Left colon (tissue), 2 donors: ENCODE data around the gene ESYT2. TPM values are rescaled to one million over a fixed set of nuclear protein-coding genes. Genes with fewer than 3 reads are reported as not detected.
A peak's percentile ranks its signal among the peaks of the same experiment; 100 is the strongest.
"Not testable (repeated sequence)": the region's sequence is repeated elsewhere in the genome, so short reads cannot be mapped to it uniquely, and the experiment has no call there.

Experiments used
- ATAC-seq: fragments of 200-7000 bp; cut with Tn5 transposase; one replicate; pipeline ENCODE4 v1.9.1; 2020; ENCODE audit warnings: mild to moderate bottlenecking, moderate library complexity
- DNase-seq, 2 donors: peaks; one replicate each; pipeline ENCODE4 v3.0.0-alpha.2; 2020
- intact Hi-C, 2 donors: fragments of 100-400 bp; cut with DNase I in 1 of 2; cut with micrococcal nuclease in 1 of 2; formaldehyde crosslinking; loops; one replicate each; pipeline versions ENCODE4 v1.11.2 to v1.14.0; 2022; cut with DNase I, micrococcal nuclease
- total RNA-seq, 2 donors: library from RNA; stranded (reverse); fragmentation: NEBNext Ultra II Directional; extraction: Animal tissue kit (Norgen Biotek cat#: 25700); gene quantifications; one replicate each; pipeline ENCODE4 v1.2.1, GENCODE V29; 2021
- donor health status: DM: no; HTN: no; CAD: no.
- donor health status: DM: yes; HTN: yes; CAD: no.

The ESYT2 gene
- total RNA-seq, 2 donors from 2014 or later: 68.8 to 86.0 TPM

GRCh38 chr7:158697597-158697996 lies 131.7 kb downstream of the ESYT2 start:
- intact Hi-C loops: loop anchor here (2.0 to 10.0 kb wide), 2 partner anchors 277 to 279 kb away; no protein-coding TSS in a partner anchor
- ATAC-seq, DNase-seq: not testable (repeated sequence)

DNA sequence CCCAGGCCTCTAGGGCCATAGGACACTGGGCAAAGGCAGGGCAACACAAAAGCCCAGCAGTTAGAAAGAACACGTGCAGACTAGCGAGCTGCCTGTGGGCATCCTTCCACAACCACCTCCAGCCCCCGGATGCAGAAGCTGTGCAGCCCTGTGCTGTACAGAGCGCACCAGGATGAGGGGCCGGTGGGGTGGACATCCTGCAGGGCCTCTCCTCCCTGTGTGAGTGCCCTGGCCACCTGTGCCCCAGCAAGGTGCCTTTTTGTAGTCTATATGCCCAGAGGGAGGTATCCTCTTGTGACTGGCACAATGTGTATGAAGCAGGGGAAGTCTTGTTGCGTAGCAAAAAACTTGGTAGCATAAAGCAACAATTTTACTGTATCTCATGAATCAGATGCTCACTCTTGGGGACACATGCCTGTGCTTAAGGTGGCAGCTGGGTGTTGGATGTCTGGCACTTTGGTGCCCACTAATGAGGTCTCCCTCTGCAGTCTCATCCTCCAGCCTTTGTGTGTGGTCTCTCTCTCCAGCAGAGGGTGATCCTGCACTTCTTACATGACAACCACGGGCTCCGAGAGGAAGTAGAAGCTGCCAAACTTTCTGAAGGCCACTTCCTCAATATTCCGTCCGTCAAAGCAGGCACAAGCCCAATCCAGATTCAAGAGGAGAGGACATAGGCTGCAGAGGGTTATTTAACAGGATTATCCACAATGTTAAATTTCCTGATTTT lies 133.4 kb downstream of the ESYT2 start:
- intact Hi-C loops: loop anchor here (2.0 to 10.0 kb wide), 2 partner anchors 279 to 281 kb away; no protein-coding TSS in a partner anchor
- peak; percentile 100 for ATAC-seq
- peak; percentile 51 to 78 for DNase-seq

- intact Hi-C loops: loop anchor here in 1 of 2 donors (10.0 kb wide), 1 partner anchor 280 kb away; no protein-coding TSS in a partner anchor
- no peak for DNase-seq
Observed at GRCh38 chr7:158695056-158695455, 134.3 kb downstream of the ESYT2 start.

DNA sequence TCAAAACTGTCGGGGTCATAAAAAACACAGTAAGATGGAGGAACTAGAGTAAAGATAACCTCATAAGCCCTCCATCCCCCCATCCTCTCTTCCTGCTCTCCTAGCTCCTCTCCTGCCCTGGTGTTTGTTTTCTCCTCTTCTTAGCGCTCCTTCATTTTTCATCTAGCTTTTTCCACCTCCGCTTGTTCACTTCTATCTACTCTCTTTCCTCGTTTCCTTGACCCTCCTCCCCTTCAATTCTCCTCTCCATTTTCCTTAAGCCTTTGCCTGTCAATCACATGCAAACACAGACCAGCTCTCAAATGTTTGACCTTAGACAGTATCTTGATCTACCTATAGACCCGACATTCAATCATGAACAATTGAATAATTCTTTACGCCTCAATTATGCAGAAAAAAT lies 134.7 kb downstream of the ESYT2 start:
- DNase-seq (no peak), ATAC-seq (no peak)
- intact Hi-C loops: loop anchor here in 1 of 2 donors (10.0 kb wide), 1 partner anchor 280 kb away; no protein-coding TSS in a partner anchor

More at GRCh38 chr7:158695056-158695455, 134.3 kb downstream of the ESYT2 start:
- no peak for ATAC-seq

DNA sequence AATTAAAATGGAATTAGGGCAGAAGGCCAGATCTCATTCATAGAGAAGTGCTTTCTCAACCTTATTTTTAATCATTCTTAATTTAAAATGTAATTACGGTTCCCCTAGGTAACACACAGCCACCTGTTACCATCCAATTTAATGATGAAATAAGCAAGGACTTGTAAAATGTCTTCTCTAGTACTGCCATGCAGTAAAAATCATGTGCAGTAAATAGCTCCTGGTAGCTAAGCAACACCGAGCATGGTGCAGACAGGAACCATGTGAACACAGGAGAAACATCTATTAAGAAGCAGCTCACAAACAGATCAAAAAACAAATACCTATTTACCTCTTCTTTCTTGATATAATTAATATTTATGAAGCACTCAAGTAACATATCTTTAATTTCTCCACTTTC lies 139.8 kb downstream of the ESYT2 start:
- no peak for ATAC-seq
- no peak for DNase-seq
- intact Hi-C loops: no loop called here

- intact Hi-C loops: no loop called here
- DNase-seq (no peak), ATAC-seq (no peak)
Observed at GRCh38 chr7:158687406-158687805, 141.9 kb downstream of the ESYT2 start.

DNA sequence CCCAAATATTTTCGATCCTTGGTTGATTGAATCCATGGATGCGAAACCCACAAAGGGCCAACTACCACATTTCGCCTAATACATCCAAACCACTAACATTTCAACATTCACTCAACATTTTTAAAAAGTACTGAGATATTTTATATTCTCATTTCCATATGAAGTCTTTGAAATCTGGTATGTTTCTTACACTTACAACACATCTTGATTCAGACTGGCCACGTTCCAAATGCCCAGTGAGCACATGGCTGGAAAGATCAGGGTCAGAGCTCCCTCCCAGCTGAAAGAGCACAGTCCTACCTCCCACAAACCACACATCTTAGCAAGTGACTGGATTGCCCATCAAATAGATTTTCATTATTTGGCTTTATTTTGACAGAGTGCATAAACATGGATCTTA lies 143.6 kb downstream of the ESYT2 start:
- intact Hi-C loops: no loop called here
- ATAC-seq: no peak
- DNase-seq: no peak

- ATAC-seq (no peak), DNase-seq (no peak)
- intact Hi-C loops: no loop called here
Observed at GRCh38 chr7:158684329-158684728, 145.0 kb downstream of the ESYT2 start.

DNA sequence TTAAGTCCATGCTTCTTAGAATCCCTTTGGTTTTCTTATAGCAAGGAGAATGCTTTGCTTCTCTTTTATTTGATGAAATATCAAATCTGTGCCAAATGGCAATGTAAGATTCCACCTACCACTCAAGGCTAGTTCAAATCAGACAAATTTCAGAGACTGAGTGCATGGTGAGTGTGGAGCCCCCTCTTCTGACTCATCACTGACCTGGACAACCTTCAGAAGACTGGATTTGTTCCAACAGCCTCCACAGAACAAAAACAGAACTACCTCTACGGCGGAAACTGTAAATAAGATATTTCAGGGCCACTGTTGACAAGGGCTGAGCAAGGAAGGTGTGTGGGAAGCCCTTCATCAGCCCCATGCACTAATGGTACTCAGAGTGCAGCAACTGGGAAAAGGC lies 145.8 kb downstream of the ESYT2 start:
- ATAC-seq (no peak), DNase-seq (no peak)
- intact Hi-C loops: no loop called here

DNA sequence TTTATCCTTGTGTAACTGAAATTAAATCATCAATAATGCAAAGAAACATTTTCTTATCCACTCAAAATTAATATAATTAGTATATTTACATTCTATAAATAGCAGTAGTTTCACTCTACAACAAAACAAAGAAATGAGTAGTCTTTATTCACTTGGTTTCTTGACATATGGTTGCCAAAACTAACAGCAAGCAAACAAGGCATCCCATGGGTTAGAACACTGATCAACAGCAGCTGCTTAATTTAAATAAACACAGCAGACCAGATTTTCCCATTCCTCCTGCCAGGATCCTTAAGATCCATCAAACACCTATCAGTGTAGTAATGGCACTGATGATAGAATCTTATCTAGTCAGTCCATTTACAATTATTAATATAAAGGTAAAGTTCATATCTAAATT lies 146.9 kb downstream of the ESYT2 start:
- ATAC-seq: no peak
- no peak for DNase-seq
- intact Hi-C loops: no loop called here

Other genes with a start within 250 kb of the ESYT2 start
- 10 to 100 TPM; 30.3 to 40.7 TPM for gene PTPRN2, start 241.7 kb downstream of the ESYT2 start, total RNA-seq
- gene NCAPG2, start 124.7 kb downstream of the ESYT2 start, total RNA-seq: 10 to 100 TPM in 1 of 2 donors, 1 to 10 TPM in 1; 6.6 to 12.2 TPM
- 10 to 100 TPM; 20.6 to 22.2 TPM for gene DYNC2I1, start 27.0 kb upstream of the ESYT2 start, total RNA-seq